ENCODE measurements around the gene MBNL1.

MBNL1 gene

GRCh38 chr3:152276681-152277080, 8.0 kb downstream of the MBNL1 start:
- TF ChIP-seq CTCF (IDR thresholded peaks at IDR 0.05; ENCODE audit: low read depth, low read length) = no peak
- DNase-seq (ENCODE audit: extremely low read depth, low read depth) = no peak

GRCh38 chr3:152277198-152277597, 8.5 kb downstream of the MBNL1 start:
- TF ChIP-seq CTCF (IDR thresholded peaks at IDR 0.05; ENCODE audit: low read depth, low read length) = no peak
- DNase-seq (ENCODE audit: extremely low read depth, low read depth) = no peak

- TF ChIP-seq CTCF (IDR thresholded peaks at IDR 0.05; ENCODE audit: low read depth, low read length) = no peak
- no peak for DNase-seq (ENCODE audit: extremely low read depth, low read depth)
Measured at GRCh38 chr3:152278756-152279427, 10.2 kb downstream of the MBNL1 start.

- no peak for DNase-seq (ENCODE audit: extremely low read depth, low read depth)
- TF ChIP-seq CTCF (IDR thresholded peaks at IDR 0.05; ENCODE audit: low read depth, low read length) = no peak
Measured at GRCh38 chr3:152279479-152279878, 10.8 kb downstream of the MBNL1 start.

- no peak for TF ChIP-seq CTCF (IDR thresholded peaks at IDR 0.05; ENCODE audit: low read depth, low read length)
- DNase-seq (ENCODE audit: extremely low read depth, low read depth) = no peak
Measured at GRCh38 chr3:152280539-152280938, 11.8 kb downstream of the MBNL1 start.

GRCh38 chr3:152281133-152281713, 12.5 kb downstream of the MBNL1 start:
- no peak for TF ChIP-seq CTCF (IDR thresholded peaks at IDR 0.05; ENCODE audit: low read depth, low read length)
- no peak for DNase-seq (ENCODE audit: extremely low read depth, low read depth)

GRCh38 chr3:152282813-152283212, 14.1 kb downstream of the MBNL1 start:
- no peak for DNase-seq (ENCODE audit: extremely low read depth, low read depth)
- TF ChIP-seq CTCF (IDR thresholded peaks at IDR 0.05; ENCODE audit: low read depth, low read length) = no peak

Measured in AG09319 (cell line).